ENCODE measurements around the gene WNK2.

- TF ChIP-seq SPI1 (IDR thresholded peaks at IDR 0.05; ENCODE audit: low read depth, low read length) (no peak), POLR2A (IDR thresholded peaks at IDR 0.05; ENCODE audit: low read depth, low read length) (no peak), POLR2AphosphoS5 (IDR thresholded peaks at IDR 0.05; ENCODE audit: low read depth, low read length) (no peak), TAF1 (IDR thresholded peaks at IDR 0.05; ENCODE audit: low read depth, low read length) (no peak), POU2F2 (IDR thresholded peaks at IDR 0.05; ENCODE audit: low read depth, low read length) (no peak)
Observed at GRCh38 chr9:93194641-93195040, 10.7 kb downstream of the WNK2 start.
